ENCODE measurements around the gene CPNE5. TPM values are rescaled to one million over a fixed set of nuclear protein-coding genes. Genes with fewer than 3 reads are reported as not detected.

Gene CPNE5
- total and polyA plus RNA-seq, 9 of the 15 experiments (the other 6 are each of a cell fraction or from before 2014, with no cell fraction given): 0.14 to 1.0 (median 0.46) TPM; not detected in 2

DNA sequence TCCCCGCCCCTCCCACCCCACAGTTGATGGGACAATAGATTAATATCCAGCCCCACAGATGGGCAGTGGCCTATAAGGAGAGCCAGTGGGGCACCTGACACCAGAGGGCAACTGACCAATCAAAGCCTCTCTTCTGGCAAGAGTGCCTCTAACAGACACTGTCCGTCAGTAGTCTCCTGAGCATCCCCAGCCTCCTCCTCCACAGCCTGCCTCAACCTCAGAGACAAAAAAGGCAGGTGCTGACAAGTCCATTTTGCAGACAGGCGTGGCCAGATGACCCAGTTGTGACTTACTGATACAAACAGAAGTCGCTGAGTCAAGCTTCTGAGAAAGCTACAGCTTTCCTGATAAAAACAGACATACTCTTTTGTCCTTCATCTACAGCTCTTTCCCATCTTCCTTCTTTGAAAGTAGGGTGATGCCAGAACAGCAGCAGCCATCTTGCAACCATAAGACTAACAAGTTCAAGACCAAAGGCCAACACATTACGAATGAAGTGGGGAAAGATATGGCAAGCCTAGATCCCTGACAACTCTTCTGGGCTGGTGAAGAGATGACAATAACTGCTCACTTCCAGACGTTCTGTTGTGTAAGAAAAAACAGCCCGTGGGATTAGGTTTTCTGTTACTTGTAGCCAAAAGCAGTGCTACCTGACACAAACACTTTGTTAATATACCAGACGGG is 23.1 kb upstream of the CPNE5 start (continued):
- TF ChIP-seq, protein P1, sequence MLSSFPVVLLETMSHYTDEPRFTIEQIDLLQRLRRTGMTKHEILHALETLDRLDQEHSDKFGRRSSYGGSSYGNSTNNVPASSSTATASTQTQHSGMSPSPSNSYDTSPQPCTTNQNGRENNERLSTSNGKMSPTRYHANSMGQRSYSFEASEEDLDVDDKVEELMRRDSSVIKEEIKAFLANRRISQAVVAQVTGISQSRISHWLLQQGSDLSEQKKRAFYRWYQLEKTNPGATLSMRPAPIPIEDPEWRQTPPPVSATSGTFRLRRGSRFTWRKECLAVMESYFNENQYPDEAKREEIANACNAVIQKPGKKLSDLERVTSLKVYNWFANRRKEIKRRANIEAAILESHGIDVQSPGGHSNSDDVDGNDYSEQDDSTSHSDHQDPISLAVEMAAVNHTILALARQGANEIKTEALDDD (IDR thresholded peaks at IDR 0.05): peak; percentile 67
- TF ChIP-seq SMARCB1 (IDR thresholded peaks at IDR 0.05; ENCODE audit: insufficient read length, low read depth) (no peak), MAFK (IDR thresholded peaks at IDR 0.05; ENCODE audit: low read length) (peak; percentile 93), KLF1 (tag; IDR thresholded peaks at IDR 0.05) (peak; percentile 74; the same call in 1 of the 2 replicates), RBM25 (IDR thresholded peaks at IDR 0.05; ENCODE audit: low read depth, low read length, severe bottlenecking) (no peak), ZKSCAN8 (CRISPR knock-in tag; IDR thresholded peaks at IDR 0.05) (peak; percentile 83)
- TF ChIP-seq, protein P2, sequence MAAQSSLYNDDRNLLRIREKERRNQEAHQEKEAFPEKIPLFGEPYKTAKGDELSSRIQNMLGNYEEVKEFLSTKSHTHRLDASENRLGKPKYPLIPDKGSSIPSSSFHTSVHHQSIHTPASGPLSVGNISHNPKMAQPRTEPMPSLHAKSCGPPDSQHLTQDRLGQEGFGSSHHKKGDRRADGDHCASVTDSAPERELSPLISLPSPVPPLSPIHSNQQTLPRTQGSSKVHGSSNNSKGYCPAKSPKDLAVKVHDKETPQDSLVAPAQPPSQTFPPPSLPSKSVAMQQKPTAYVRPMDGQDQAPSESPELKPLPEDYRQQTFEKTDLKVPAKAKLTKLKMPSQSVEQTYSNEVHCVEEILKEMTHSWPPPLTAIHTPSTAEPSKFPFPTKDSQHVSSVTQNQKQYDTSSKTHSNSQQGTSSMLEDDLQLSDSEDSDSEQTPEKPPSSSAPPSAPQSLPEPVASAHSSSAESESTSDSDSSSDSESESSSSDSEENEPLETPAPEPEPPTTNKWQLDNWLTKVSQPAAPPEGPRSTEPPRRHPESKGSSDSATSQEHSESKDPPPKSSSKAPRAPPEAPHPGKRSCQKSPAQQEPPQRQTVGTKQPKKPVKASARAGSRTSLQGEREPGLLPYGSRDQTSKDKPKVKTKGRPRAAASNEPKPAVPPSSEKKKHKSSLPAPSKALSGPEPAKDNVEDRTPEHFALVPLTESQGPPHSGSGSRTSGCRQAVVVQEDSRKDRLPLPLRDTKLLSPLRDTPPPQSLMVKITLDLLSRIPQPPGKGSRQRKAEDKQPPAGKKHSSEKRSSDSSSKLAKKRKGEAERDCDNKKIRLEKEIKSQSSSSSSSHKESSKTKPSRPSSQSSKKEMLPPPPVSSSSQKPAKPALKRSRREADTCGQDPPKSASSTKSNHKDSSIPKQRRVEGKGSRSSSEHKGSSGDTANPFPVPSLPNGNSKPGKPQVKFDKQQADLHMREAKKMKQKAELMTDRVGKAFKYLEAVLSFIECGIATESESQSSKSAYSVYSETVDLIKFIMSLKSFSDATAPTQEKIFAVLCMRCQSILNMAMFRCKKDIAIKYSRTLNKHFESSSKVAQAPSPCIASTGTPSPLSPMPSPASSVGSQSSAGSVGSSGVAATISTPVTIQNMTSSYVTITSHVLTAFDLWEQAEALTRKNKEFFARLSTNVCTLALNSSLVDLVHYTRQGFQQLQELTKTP (IDR thresholded peaks at IDR 0.05; ENCODE audit: low read depth in 1 of 2, partially characterized antibody in 2 of 2): peak in 1 of 2 experiments; percentile 57
- TF ChIP-seq, protein P3, sequence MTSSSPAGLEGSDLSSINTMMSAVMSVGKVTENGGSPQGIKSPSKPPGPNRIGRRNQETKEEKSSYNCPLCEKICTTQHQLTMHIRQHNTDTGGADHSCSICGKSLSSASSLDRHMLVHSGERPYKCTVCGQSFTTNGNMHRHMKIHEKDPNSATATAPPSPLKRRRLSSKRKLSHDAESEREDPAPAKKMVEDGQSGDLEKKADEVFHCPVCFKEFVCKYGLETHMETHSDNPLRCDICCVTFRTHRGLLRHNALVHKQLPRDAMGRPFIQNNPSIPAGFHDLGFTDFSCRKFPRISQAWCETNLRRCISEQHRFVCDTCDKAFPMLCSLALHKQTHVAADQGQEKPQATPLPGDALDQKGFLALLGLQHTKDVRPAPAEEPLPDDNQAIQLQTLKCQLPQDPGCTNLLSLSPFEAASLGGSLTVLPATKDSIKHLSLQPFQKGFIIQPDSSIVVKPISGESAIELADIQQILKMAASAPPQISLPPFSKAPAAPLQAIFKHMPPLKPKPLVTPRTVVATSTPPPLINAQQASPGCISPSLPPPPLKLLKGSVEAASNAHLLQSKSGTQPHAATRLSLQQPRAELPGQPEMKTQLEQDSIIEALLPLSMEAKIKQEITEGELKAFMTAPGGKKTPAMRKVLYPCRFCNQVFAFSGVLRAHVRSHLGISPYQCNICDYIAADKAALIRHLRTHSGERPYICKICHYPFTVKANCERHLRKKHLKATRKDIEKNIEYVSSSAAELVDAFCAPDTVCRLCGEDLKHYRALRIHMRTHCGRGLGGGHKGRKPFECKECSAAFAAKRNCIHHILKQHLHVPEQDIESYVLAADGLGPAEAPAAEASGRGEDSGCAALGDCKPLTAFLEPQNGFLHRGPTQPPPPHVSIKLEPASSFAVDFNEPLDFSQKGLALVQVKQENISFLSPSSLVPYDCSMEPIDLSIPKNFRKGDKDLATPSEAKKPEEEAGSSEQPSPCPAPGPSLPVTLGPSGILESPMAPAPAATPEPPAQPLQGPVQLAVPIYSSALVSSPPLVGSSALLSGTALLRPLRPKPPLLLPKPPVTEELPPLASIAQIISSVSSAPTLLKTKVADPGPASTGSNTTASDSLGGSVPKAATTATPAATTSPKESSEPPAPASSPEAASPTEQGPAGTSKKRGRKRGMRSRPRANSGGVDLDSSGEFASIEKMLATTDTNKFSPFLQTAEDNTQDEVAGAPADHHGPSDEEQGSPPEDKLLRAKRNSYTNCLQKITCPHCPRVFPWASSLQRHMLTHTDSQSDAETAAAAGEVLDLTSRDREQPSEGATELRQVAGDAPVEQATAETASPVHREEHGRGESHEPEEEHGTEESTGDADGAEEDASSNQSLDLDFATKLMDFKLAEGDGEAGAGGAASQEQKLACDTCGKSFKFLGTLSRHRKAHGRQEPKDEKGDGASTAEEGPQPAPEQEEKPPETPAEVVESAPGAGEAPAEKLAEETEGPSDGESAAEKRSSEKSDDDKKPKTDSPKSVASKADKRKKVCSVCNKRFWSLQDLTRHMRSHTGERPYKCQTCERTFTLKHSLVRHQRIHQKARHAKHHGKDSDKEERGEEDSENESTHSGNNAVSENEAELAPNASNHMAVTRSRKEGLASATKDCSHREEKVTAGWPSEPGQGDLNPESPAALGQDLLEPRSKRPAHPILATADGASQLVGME (CRISPR knock-in tag; IDR thresholded peaks at IDR 0.05): peak; percentile 34; the same call in 1 of the 2 replicates
- TF ChIP-seq, protein P4, sequence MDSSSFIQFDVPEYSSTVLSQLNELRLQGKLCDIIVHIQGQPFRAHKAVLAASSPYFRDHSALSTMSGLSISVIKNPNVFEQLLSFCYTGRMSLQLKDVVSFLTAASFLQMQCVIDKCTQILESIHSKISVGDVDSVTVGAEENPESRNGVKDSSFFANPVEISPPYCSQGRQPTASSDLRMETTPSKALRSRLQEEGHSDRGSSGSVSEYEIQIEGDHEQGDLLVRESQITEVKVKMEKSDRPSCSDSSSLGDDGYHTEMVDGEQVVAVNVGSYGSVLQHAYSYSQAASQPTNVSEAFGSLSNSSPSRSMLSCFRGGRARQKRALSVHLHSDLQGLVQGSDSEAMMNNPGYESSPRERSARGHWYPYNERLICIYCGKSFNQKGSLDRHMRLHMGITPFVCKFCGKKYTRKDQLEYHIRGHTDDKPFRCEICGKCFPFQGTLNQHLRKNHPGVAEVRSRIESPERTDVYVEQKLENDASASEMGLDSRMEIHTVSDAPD (CRISPR knock-in tag; IDR thresholded peaks at IDR 0.05): no peak
- TF ChIP-seq, protein P5, sequence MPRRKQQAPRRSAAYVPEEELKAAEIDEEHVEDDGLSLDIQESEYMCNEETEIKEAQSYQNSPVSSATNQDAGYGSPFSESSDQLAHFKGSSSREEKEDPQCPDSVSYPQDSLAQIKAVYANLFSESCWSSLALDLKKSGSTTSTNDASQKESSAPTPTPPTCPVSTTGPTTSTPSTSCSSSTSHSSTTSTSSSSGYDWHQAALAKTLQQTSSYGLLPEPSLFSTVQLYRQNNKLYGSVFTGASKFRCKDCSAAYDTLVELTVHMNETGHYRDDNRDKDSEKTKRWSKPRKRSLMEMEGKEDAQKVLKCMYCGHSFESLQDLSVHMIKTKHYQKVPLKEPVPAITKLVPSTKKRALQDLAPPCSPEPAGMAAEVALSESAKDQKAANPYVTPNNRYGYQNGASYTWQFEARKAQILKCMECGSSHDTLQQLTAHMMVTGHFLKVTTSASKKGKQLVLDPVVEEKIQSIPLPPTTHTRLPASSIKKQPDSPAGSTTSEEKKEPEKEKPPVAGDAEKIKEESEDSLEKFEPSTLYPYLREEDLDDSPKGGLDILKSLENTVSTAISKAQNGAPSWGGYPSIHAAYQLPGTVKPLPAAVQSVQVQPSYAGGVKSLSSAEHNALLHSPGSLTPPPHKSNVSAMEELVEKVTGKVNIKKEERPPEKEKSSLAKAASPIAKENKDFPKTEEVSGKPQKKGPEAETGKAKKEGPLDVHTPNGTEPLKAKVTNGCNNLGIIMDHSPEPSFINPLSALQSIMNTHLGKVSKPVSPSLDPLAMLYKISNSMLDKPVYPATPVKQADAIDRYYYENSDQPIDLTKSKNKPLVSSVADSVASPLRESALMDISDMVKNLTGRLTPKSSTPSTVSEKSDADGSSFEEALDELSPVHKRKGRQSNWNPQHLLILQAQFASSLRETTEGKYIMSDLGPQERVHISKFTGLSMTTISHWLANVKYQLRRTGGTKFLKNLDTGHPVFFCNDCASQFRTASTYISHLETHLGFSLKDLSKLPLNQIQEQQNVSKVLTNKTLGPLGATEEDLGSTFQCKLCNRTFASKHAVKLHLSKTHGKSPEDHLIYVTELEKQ (CRISPR knock-in tag; IDR thresholded peaks at IDR 0.05): no peak
